Hepatocyte (in vitro differentiated cells): Measurements from ENCODE around the gene ZNF469.

ENCODE experiments used
- CTCF ChIP-seq: fragments of 200-600 bp; sonication (generic); IDR thresholded peaks from 2 replicates; pipeline ENCODE4 v1.5.1; 2016; ENCODE audit warnings: antibody characterized with exemption, mild to moderate bottlenecking; ENCODE audit not compliant: poor library complexity
- EZH2phosphoT487 ChIP-seq: fragments of 200-600 bp; sonication (generic); IDR thresholded peaks from one replicate; pipeline ENCODE4 v1.6.1; 2018; ENCODE audit warnings: antibody characterized with exemption, mild to moderate bottlenecking, low read depth, moderate library complexity; ENCODE audit not compliant: unreplicated experiment, severe bottlenecking

- TF ChIP-seq CTCF, result no peak
- TF ChIP-seq EZH2phosphoT487, result no peak
These were observed 42.0 kb downstream of the ZNF469 start for GRCh38 chr16:88424587-88425235.
